Astrocyte (in vitro differentiated cells and primary cell): ENCODE measurements around the gene ADGRD2.

Experiments
- CTCF ChIP-seq: IDR thresholded peaks from 2 replicates; pipeline ENCODE4 v1.5.1; 2011; ENCODE audit warnings: low read depth, mild to moderate bottlenecking, inconsistent platforms, low read length, moderate library complexity; ENCODE audit not compliant: insufficient read depth
- EZH2 ChIP-seq: IDR thresholded peaks from 2 replicates; pipeline ENCODE4 v1.6.1; 2012; ENCODE audit warnings: mild to moderate bottlenecking, low read length, inconsistent platforms; ENCODE audit not compliant: insufficient read depth

- no peak for TF ChIP-seq CTCF
- TF ChIP-seq EZH2, result no peak
Observed at GRCh38 chr9:124485201-124485600, 35.0 kb downstream of the ADGRD2 start.
